Testis (tissue), 3 donors: ENCODE measurements around the gene MEGF11. TPM values are rescaled to one million over a fixed set of nuclear protein-coding genes. Genes with fewer than 3 reads are reported as not detected.
"Not testable (repeated sequence)": the region's sequence is repeated elsewhere in the genome, so short reads cannot be mapped to it uniquely, and the experiment has no call there.

ENCODE experiments used
- DNase-seq: peaks from one replicate; pipeline ENCODE4 v3.0.0-alpha.2; 2019
- H3K27ac ChIP-seq, 2 donors: fragments of 200-600 bp; sonication (generic); one replicate each; pipeline ENCODE4 v1.5.1; 2019
- H3K27me3 ChIP-seq: fragments of 200-600 bp; sonication (generic); one replicate; pipeline ENCODE4 v1.5.1; 2019
- H3K36me3 ChIP-seq: fragments of 200-600 bp; sonication (generic); one replicate; pipeline ENCODE4 v1.5.1; 2017; ENCODE audit warnings: low read depth; ENCODE audit errors: missing control alignments
- H3K4me1 ChIP-seq: fragments of 200-600 bp; sonication (generic); one replicate; pipeline ENCODE4 v1.5.1; 2019
- H3K4me3 ChIP-seq, 2 donors: fragments of 200-600 bp; sonication (generic); one replicate each; pipeline ENCODE4 v1.5.1; 2017 to 2019
- H3K9me3 ChIP-seq: fragments of 200-600 bp; sonication (generic); one replicate; pipeline ENCODE4 v1.5.1; 2017
- POLR2A ChIP-seq: fragments of 450-650 bp; IDR thresholded peaks from one replicate; pipeline ENCODE4 v1.6.1; 2017; ENCODE audit warnings: antibody characterized with exemption, mild to moderate bottlenecking, moderate library complexity
- WGBS, 2 donors: methylation state at CpG; one replicate each; pipeline ENCODE4 v1.1.5; 2018; 5-methylcytosine and 5-hydroxymethylcytosine counted together
- intact Hi-C: fragments of 100-400 bp; cut with DNase I; formaldehyde crosslinking; loops from one replicate; pipeline ENCODE4 v1.15.1; 2023; ENCODE audit warnings: low total_unique reads
- polyA plus RNA-seq: library from polyadenylated mRNA; stranded (reverse); fragments of 350-450 nt; fragmentation: Illumina TruSeq; extraction: RNeasy Lipid Tissue Mini Kit (QIAGEN cat#74804); gene quantifications from one replicate; pipeline ENCODE4 v1.2.3, GENCODE V29; 2014; ENCODE audit warnings: low read depth, low replicate concordance; ENCODE audit not compliant: insufficient read depth
- total RNA-seq, 2 donors: library from RNA; depleted of rRNA; stranded (reverse); fragments of >200 nt; gene quantifications; one replicate each; pipeline ENCODE4 v1.2.3, GENCODE V29; 2016
- TF ChIP-seq, protein P1 (sequence below), 3 experiments: fragments of 450-650 bp in 2 of 3; fragments of 200-600 bp in 1 of 3; sonication (generic) in 1 of 3; IDR thresholded peaks; one replicate each; pipeline ENCODE4 v1.5.1; 2016 to 2019; ENCODE audit warnings: antibody characterized with exemption in 3 of 3, mild to moderate bottlenecking in 2 of 3, moderate library complexity in 1 of 3

MEGF11 gene
- total and polyA plus RNA-seq, 3 donors from 2014 or later, result 4.5 to 18.7 (median 8.6) TPM

DNA sequence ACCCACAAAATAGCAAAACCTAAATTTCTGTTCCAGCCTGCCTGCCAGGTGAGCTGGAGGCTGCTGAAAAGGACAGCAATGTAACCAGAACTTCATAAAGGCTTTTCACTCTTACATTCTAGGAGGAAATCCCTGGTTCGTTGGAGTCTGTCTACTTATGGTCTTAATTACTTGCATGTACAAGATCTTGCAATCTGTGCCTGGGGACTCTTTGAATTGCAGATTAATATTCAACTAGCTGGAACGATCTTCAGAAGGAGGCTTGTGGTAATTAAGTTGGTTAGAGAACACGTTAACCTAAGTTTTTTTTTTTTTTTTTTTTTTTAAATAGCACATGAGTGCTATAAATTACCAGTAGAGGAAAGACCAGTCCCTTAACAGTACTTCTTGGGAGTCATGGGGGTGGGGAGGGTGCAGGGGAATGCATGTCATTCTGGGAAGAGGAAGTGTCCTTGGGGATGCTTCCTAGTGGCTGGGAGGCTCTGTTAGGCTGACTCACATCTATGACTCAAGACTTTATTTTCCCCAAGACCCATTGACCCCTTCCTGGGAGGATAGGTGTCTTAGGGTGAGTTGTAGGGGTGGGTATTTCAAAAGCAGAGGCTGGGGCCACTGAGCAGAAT is 244.5 kb downstream of the MEGF11 start:
- 53 to 55% methylated on average over 3 of the region's 3 CpGs for WGBS, 2 donors
- no peak overlapping the region for H3K27ac ChIP-seq
- no peak for TF ChIP-seq POLR2A
- TF ChIP-seq, protein P1, sequence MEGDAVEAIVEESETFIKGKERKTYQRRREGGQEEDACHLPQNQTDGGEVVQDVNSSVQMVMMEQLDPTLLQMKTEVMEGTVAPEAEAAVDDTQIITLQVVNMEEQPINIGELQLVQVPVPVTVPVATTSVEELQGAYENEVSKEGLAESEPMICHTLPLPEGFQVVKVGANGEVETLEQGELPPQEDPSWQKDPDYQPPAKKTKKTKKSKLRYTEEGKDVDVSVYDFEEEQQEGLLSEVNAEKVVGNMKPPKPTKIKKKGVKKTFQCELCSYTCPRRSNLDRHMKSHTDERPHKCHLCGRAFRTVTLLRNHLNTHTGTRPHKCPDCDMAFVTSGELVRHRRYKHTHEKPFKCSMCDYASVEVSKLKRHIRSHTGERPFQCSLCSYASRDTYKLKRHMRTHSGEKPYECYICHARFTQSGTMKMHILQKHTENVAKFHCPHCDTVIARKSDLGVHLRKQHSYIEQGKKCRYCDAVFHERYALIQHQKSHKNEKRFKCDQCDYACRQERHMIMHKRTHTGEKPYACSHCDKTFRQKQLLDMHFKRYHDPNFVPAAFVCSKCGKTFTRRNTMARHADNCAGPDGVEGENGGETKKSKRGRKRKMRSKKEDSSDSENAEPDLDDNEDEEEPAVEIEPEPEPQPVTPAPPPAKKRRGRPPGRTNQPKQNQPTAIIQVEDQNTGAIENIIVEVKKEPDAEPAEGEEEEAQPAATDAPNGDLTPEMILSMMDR (IDR thresholded peaks at IDR 0.05), result no peak
- no peaks in the 10 kb centered on the region for H3K9me3 ChIP-seq
- H3K4me1 ChIP-seq, result no peaks in the 10 kb centered on the region
- DNase-seq, result no peak
- no peaks in the 10 kb centered on the region for H3K36me3 ChIP-seq
- intact Hi-C loops, result no loop called here
- H3K27me3 ChIP-seq, result no peaks in the 10 kb centered on the region
- no peak overlapping the region for H3K4me3 ChIP-seq

DNA sequence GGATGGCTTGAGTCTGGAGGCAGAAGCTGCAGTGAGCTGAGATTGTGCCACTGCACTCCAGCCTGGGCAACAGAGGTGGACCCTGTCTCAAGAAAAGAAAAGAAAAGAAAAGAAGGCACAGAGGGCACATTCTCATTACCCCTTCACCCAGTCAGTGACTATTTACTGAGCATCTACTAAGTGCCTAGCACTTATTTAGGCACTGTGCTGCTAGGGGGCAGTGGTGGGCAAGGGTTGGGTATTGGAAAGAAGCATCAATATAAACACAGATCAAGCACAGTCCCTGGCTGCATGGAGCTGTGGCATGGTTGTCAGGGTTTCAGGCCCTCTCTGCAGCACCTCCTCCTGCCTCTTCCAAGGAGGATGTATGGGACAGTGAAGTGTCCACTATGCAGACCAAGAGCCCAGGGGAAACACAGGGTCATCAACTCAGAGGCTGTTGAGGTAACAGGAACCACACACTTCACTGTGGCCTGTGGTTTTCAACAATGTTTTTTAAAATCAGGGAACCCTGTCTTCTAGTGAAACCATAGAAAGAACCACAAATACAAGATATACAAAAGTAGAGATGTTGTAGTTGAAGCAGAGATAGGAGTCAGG is 245.8 kb downstream of the MEGF11 start:
- Histone ChIP-seq H3K9me3 (no peaks in the 10 kb centered on the region), H3K27ac (no peak overlapping the region), H3K4me3 (no peak overlapping the region), H3K36me3 (no peaks in the 10 kb centered on the region), H3K4me1 (no peaks in the 10 kb centered on the region), H3K27me3 (no peaks in the 10 kb centered on the region)
- intact Hi-C loops, result no loop called here
- DNase-seq, result no peak
- TF ChIP-seq, protein P1 (IDR thresholded peaks at IDR 0.05), result no peak
- TF ChIP-seq POLR2A, result no peak

DNA sequence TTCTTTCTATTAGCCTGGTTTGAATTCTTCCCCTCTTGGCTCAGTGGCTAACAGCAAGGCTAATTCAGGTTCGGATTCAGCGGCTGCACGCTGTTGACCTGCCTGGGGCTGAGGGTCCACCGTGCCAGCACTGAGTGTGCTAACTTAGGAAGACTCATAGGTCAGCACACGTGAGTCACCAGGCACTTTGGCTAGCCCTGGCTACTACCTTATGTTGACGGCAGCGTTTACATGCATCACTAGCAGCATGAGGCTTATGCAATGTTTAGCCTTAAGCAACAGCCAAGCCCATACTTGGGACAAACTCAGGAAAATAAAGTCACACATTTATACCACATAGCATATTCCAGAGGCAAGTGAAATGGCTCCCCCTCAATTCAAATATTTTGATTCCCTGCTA is 246.6 kb downstream of the MEGF11 start:
- TF ChIP-seq POLR2A, result no peak
- TF ChIP-seq, protein P1 (IDR thresholded peaks at IDR 0.05), result no peak
- Histone ChIP-seq H3K4me3 (no peak overlapping the region), H3K27ac (no peak overlapping the region), H3K9me3 (no peaks in the 10 kb centered on the region), H3K36me3 (no peaks in the 10 kb centered on the region), H3K4me1 (no peaks in the 10 kb centered on the region), H3K27me3 (no peaks in the 10 kb centered on the region)
- intact Hi-C loops, result no loop called here
- DNase-seq, result no peak
- 77 to 79% methylated on average over 7 of the region's 7 CpGs for WGBS, 2 donors

DNA sequence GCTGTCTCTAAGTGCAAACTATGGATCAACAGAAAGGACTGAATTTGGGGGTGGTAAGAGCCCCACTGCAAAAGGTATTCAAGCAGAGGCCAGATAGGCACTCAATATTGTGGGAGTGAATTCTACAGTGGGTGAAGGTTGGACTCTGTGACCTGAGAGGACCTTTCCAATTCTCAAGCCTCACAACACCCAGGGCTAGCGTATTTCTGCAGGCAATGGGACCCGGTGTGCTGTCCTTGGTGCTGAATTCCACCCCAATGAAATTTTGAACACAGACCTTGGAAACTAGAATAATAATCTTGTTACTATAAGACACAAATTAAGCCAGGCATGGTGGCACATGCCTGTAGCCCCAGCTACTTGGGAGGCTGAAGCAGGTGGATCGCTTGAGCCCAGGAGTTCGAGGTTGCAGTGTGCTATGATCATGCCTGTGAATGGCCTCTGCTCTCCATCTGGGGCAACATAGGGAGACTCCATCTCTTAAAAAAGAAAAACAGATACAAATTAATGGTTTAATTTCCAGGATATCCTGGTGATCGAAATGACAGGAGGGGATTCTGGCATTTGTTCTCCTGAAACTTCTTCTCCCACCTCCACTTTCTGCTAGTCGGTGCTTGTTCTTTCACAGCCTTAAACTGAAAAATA is 248.8 kb downstream of the MEGF11 start:
- no peaks in the 10 kb centered on the region for H3K27me3 ChIP-seq

DNA sequence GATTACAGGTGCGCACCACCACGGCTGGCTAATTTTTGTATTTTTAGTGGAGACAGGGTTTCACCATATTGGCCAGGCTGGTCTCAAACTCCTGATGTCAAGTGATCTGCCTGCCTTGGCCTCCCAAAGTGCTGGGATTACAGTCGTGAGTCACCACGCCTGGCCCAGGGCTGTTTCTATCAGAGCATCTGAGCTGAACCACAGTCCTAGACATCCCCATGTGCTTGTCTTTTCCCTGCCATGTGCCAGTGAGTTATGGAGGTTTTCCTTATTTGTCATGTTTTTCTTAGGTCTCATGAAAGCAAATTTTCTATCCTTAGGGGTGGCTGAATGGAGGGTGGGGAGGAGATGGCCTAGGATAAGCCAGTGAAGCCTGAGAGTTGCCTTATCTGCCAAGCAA is 250.4 kb downstream of the MEGF11 start:
- H3K9me3 ChIP-seq, intact Hi-C loops, H3K27ac ChIP-seq, DNase-seq, H3K4me3 ChIP-seq, H3K27me3 ChIP-seq, H3K36me3 ChIP-seq, H3K4me1 ChIP-seq: not testable (repeated sequence)
- WGBS, 2 donors, result 93 to 94% methylated on average over 4 of the region's 4 CpGs

More for the DNA sequence above, 248.8 kb downstream of the MEGF11 start:
- H3K9me3 ChIP-seq, result no peaks in the 10 kb centered on the region
- intact Hi-C loops, result no loop called here
- H3K27ac ChIP-seq, result no peak overlapping the region
- H3K36me3 ChIP-seq, result no peaks in the 10 kb centered on the region
- H3K4me1 ChIP-seq, result no peaks in the 10 kb centered on the region
- peak; percentile 32 for DNase-seq
- WGBS, 2 donors, result 48 to 49% methylated on average over 6 of the region's 6 CpGs
- no peak overlapping the region for H3K4me3 ChIP-seq
- TF ChIP-seq, protein P1 (IDR thresholded peaks at IDR 0.05), result no peak
- TF ChIP-seq POLR2A, result no peak
